Left kidney (tissue), 2 donors: Measurements from ENCODE around the gene IKZF2. TPM values are rescaled to one million over a fixed set of nuclear protein-coding genes. Genes with fewer than 3 reads are reported as not detected.

ENCODE experiments used
- DNase-seq: peaks from one replicate; pipeline ENCODE4 v3.0.0-alpha.2; 2013
- polyA plus RNA-seq: library from polyadenylated mRNA; unstranded; fragments of 120-200 nt; gene quantifications from one replicate; pipeline ENCODE4 v1.2.1, GENCODE V29; 2013; ENCODE audit not compliant: insufficient read length

IKZF2 gene
- polyA plus RNA-seq, 1 donor: 9.4 TPM

DNA sequence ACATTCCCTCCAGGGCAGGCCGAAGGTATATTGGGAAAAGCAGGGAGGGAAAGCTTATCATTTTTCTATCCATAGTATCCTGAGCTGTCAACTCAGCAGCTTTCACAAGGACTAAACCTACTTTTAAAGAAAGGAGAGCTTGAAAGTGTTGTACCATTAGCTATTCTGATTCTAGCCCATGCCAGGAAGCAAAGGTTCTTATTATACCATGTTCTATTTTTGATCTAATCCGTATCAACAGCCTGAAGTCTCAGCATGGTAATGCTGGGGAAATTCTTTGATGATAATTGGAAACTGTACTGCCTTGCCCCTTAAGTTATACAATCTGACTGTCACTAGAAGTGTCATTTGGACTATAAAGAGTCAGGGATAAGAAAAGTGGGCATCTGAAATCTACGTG, 193.3 kb downstream of the IKZF2 start:
- no peak for DNase-seq

DNA sequence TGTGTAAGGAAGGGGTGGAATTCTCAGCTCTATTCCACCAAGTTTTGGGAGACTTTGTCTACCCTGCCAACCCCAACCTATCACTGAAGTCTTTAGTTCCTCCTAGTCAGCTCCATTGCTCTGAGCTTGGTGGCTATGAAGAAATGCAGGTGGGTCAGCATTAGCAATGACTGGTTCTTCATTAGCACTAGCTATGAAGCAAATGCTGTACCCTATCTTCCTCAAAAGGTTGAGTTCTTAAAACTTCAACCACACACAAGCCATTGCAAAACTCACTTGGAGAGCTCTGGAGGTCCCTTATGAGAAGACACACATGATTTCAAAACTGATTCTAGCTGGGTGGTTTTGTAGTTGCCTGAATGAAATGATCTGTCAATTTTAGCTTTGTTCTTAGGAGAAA, 193.8 kb downstream of the IKZF2 start:
- no peak for DNase-seq

DNA sequence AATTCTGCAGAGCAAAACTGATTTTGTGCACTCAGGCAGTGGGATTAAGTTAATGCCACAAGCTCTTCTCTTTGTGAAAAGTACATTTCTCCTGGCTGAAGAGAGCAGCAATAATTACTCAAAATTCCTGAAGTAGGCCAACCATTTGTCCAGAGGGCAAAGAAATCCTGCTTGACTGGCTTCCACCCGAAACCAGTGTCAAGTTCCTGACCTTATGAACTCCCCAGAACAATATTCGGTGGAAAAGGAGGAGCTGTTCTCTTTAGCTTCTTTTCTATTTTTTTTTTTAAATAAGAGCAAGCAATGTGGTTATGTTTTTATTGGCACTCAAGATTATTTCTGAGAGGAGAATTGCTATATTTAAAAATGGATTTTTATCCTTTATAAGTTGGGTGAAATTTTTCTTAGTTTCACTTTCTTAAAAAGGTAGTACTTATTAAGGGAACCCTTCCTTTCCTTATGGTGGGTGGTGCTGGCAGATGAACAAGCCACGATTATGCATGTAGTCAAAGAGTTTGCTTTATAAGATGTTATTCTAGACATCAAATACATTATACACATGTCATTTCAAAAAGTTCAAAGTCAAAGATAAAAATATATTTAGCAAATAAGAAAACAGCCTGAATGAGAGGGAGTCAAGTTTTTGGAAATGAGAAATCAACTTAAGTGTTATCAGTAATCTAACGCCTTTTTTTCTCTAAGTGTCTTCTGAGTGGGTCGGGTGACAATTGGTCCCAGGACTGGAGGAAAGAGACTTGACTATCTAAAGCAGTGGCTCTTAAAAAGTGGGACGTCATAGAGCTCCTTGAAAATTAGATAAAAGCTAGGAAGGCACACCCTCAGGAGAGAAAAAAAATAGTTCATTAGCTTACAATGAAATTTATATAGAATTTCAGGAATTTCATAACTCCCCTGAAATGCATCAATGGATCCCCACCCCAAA, 194.5 kb downstream of the IKZF2 start:
- DNase-seq: no peak

DNA sequence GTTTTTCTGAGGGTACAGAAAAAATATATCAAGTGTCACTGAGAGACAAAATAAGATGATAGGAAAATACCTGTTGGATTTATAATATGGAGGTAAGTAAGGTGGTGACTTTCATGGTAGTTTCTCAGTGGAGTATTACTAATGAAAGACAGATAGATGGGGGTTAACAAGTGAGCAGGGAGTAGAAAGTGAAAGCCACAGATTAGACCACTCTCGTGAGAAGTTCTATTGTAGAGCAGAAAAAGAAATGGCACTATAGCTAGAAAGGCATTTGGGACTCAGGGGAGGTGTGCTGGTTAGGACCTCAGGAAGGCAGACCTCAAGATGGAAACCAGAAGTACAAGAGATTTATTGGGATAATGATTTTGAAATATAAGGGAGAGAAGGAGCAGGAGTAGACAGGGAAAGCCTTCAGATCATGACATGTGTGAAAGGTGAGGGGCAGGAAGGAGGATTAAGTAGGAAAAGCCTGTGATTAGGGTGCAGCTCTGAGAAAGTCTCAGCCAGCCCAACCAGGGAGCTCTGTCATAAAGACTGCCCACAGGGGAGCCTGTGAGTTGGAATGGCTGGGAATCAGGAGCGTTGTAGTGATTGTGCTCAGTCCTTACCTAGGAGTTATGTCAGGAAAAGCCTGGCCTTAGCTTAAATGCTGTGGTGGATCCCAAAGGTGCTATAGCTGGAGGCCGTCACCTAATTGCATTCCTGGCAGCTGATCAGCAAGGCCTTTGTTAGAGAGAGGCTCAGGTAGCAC, 198.1 kb downstream of the IKZF2 start:
- DNase-seq: no peak

DNA sequence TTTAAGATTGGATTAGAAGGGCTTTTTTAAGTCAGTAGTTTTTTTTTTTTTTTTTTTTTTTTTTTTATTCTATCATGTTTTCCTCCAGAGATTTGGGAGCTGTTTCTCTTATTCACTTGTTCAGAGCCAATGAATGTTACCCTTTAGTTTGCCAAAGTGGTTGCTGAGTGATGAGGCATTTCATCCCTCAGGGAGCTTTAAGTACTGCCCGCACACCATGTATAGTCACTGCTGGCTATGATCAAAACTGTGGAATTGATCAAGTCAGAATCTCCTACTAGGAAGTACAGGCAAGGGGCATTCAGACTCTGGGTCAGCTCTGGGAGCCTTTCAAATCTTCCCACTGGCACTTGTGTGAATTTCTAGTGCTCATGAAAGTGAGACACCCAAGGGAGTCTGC, 201.6 kb downstream of the IKZF2 start:
- DNase-seq: no peak

Other genes starting within 250 kb of the IKZF2 start
- 71.7 TPM for gene SPAG16, start 132.9 kb upstream of the IKZF2 start, polyA plus RNA-seq